HEK293T (cell line): ENCODE results near the gene NARF.

Experiments
- BHLHE40 ChIP-seq: fragments of 450-650 bp; IDR thresholded peaks from 2 replicates; pipeline ENCODE4 v1.6.1; 2016; ENCODE audit warnings: mild to moderate bottlenecking, moderate library complexity, borderline replicate concordance
- FOXA1 ChIP-seq: fragments of 450-650 bp; IDR thresholded peaks from 2 replicates; pipeline ENCODE4 v1.6.1; 2016; ENCODE audit warnings: mild to moderate bottlenecking
- FOXK2 ChIP-seq: fragments of 450-650 bp; IDR thresholded peaks from 2 replicates; pipeline ENCODE4 v1.6.1; 2016; ENCODE audit warnings: mild to moderate bottlenecking
- FOXM1 ChIP-seq: fragments of 450-650 bp; IDR thresholded peaks from 2 replicates; pipeline ENCODE4 v1.6.1; 2017; ENCODE audit warnings: mild to moderate bottlenecking, borderline replicate concordance
- NFRKB ChIP-seq: fragments of 450-650 bp; IDR thresholded peaks from 2 replicates; pipeline ENCODE4 v1.6.1; 2016; ENCODE audit warnings: mild to moderate bottlenecking, moderate library complexity
- PKNOX1 ChIP-seq: fragments of 450-650 bp; IDR thresholded peaks from 2 replicates; pipeline ENCODE4 v1.6.1; 2016
- SP1 ChIP-seq: fragments of 450-650 bp; IDR thresholded peaks from 2 replicates; pipeline ENCODE4 v1.6.1; 2017
- TARDBP ChIP-seq: fragments of 450-650 bp; IDR thresholded peaks from 2 replicates; pipeline ENCODE4 v1.6.1; 2016
- ZNF384 ChIP-seq: fragments of 450-650 bp; IDR thresholded peaks from 2 replicates; pipeline ENCODE4 v1.6.1; 2016

DNA sequence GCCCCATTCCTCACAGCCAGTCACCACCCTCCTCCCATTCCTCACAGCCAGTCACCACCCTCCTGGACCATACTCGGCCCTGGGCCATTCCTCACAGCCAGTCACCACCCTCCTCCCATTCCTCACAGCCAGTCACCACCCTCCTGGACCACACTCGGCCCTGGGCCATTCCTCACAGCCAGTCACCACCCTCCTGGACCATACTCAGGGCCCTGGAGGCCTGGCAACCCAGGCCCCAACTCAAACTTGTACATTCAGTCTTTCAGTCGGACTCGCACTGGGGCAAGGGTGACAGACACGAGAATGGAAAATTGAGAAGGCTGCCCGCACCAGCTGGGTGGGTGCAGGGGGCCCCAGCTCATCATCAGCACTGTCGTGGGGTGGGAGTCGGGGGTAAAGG, 30.6 kb downstream of the NARF start:
- TF ChIP-seq PKNOX1 (no peak), ZNF384 (no peak), FOXM1 (no peak), BHLHE40 (no peak), TARDBP (no peak), FOXA1 (no peak), SP1 (no peak), FOXK2 (no peak), NFRKB (no peak)
